ENCODE measurements around the gene PSMD10.

Gene PSMD10

GRCh38 chrX:108070891-108071290 lies 20.5 kb downstream of the PSMD10 start:
- no peaks in the 10 kb centered on the region for H3K27me3 ChIP-seq (ENCODE audit: control insufficient read depth, insufficient read depth, low read length)
- no peak overlapping the region for H3K27ac ChIP-seq (ENCODE audit: low read length)
- H3K9ac ChIP-seq (ENCODE audit: low read length), result no peak overlapping the region

GRCh38 chrX:108068121-108068520 lies 23.2 kb downstream of the PSMD10 start:
- Histone ChIP-seq H3K4me3 (ENCODE audit: low read length) (no peak overlapping the region), H3K36me3 (ENCODE audit: control insufficient read depth, low read depth, low read length) (no peaks in the 10 kb centered on the region), H3K9ac (ENCODE audit: low read length) (no peak overlapping the region), H3K4me1 (ENCODE audit: control insufficient read depth, low read depth, low read length) (peaks cover 11% of the 10 kb centered on the region), H3K9me3 (ENCODE audit: control insufficient read depth, low read depth, low read length) (no peaks in the 10 kb centered on the region), H3K27ac (ENCODE audit: low read length) (no peak overlapping the region), H3K27me3 (ENCODE audit: control insufficient read depth, insufficient read depth, low read length) (no peaks in the 10 kb centered on the region)

More at GRCh38 chrX:108070891-108071290, 20.5 kb downstream of the PSMD10 start:
- H3K4me1 ChIP-seq (ENCODE audit: control insufficient read depth, low read depth, low read length), result peaks cover 11% of the 10 kb centered on the region
- H3K9me3 ChIP-seq (ENCODE audit: control insufficient read depth, low read depth, low read length), result no peaks in the 10 kb centered on the region
- no peak overlapping the region for H3K4me3 ChIP-seq (ENCODE audit: low read length)
- H3K36me3 ChIP-seq (ENCODE audit: control insufficient read depth, low read depth, low read length), result no peaks in the 10 kb centered on the region

GRCh38 chrX:108064613-108065012 lies 26.7 kb downstream of the PSMD10 start:
- H3K4me1 ChIP-seq (ENCODE audit: control insufficient read depth, low read depth, low read length), result peaks cover 11% of the 10 kb centered on the region
- no peaks in the 10 kb centered on the region for H3K36me3 ChIP-seq (ENCODE audit: control insufficient read depth, low read depth, low read length)
- no peak overlapping the region for H3K27ac ChIP-seq (ENCODE audit: low read length)
- no peak overlapping the region for H3K9ac ChIP-seq (ENCODE audit: low read length)
- H3K27me3 ChIP-seq (ENCODE audit: control insufficient read depth, insufficient read depth, low read length), result no peaks in the 10 kb centered on the region
- no peak overlapping the region for H3K4me3 ChIP-seq (ENCODE audit: low read length)
- H3K9me3 ChIP-seq (ENCODE audit: control insufficient read depth, low read depth, low read length), result no peaks in the 10 kb centered on the region

GRCh38 chrX:108064001-108064400 lies 27.3 kb downstream of the PSMD10 start:
- Histone ChIP-seq H3K9ac (ENCODE audit: low read length) (no peak overlapping the region), H3K36me3 (ENCODE audit: control insufficient read depth, low read depth, low read length) (no peaks in the 10 kb centered on the region), H3K9me3 (ENCODE audit: control insufficient read depth, low read depth, low read length) (no peaks in the 10 kb centered on the region), H3K27ac (ENCODE audit: low read length) (no peak overlapping the region), H3K4me3 (ENCODE audit: low read length) (no peak overlapping the region), H3K27me3 (ENCODE audit: control insufficient read depth, insufficient read depth, low read length) (no peaks in the 10 kb centered on the region), H3K4me1 (ENCODE audit: control insufficient read depth, low read depth, low read length) (peaks cover 11% of the 10 kb centered on the region)

- Histone ChIP-seq H3K4me3 (ENCODE audit: low read length) (no peak overlapping the region), H3K36me3 (ENCODE audit: control insufficient read depth, low read depth, low read length) (no peaks in the 10 kb centered on the region), H3K9ac (ENCODE audit: low read length) (no peak overlapping the region), H3K4me1 (ENCODE audit: control insufficient read depth, low read depth, low read length) (no peaks in the 10 kb centered on the region), H3K9me3 (ENCODE audit: control insufficient read depth, low read depth, low read length) (no peaks in the 10 kb centered on the region), H3K27me3 (ENCODE audit: control insufficient read depth, insufficient read depth, low read length) (no peaks in the 10 kb centered on the region), H3K27ac (ENCODE audit: low read length) (no peak overlapping the region)
Observed at GRCh38 chrX:108059801-108060200, 31.5 kb downstream of the PSMD10 start.

GRCh38 chrX:108055546-108055945 lies 35.8 kb downstream of the PSMD10 start:
- Histone ChIP-seq H3K36me3 (ENCODE audit: control insufficient read depth, low read depth, low read length) (no peaks in the 10 kb centered on the region), H3K4me1 (ENCODE audit: control insufficient read depth, low read depth, low read length) (no peaks in the 10 kb centered on the region), H3K4me3 (ENCODE audit: low read length) (no peak overlapping the region), H3K27me3 (ENCODE audit: control insufficient read depth, insufficient read depth, low read length) (no peaks in the 10 kb centered on the region), H3K27ac (ENCODE audit: low read length) (no peak overlapping the region), H3K9me3 (ENCODE audit: control insufficient read depth, low read depth, low read length) (no peaks in the 10 kb centered on the region), H3K9ac (ENCODE audit: low read length) (no peak overlapping the region)

- Histone ChIP-seq H3K9ac (ENCODE audit: low read length) (no peak overlapping the region), H3K4me3 (ENCODE audit: low read length) (no peak overlapping the region), H3K9me3 (ENCODE audit: control insufficient read depth, low read depth, low read length) (no peaks in the 10 kb centered on the region), H3K4me1 (ENCODE audit: control insufficient read depth, low read depth, low read length) (no peaks in the 10 kb centered on the region), H3K27me3 (ENCODE audit: control insufficient read depth, insufficient read depth, low read length) (no peaks in the 10 kb centered on the region), H3K27ac (ENCODE audit: low read length) (no peak overlapping the region), H3K36me3 (ENCODE audit: control insufficient read depth, low read depth, low read length) (no peaks in the 10 kb centered on the region)
Observed at GRCh38 chrX:108053218-108053617, 38.1 kb downstream of the PSMD10 start.

GRCh38 chrX:108049649-108050048 lies 41.7 kb downstream of the PSMD10 start:
- no peaks in the 10 kb centered on the region for H3K9me3 ChIP-seq (ENCODE audit: control insufficient read depth, low read depth, low read length)
- no peak overlapping the region for H3K4me3 ChIP-seq (ENCODE audit: low read length)
- no peaks in the 10 kb centered on the region for H3K4me1 ChIP-seq (ENCODE audit: control insufficient read depth, low read depth, low read length)
- H3K9ac ChIP-seq (ENCODE audit: low read length), result no peak overlapping the region
- no peaks in the 10 kb centered on the region for H3K36me3 ChIP-seq (ENCODE audit: control insufficient read depth, low read depth, low read length)
- H3K27ac ChIP-seq (ENCODE audit: low read length), result no peak overlapping the region
- H3K27me3 ChIP-seq (ENCODE audit: control insufficient read depth, insufficient read depth, low read length), result no peaks in the 10 kb centered on the region

GRCh38 chrX:108044554-108045256 lies 46.6 kb downstream of the PSMD10 start, which contains the start of gene VSIG1:
TSS of gene VSIG1 (plus strand) at chrX:108045065. CDS start at chrX:108045131, 66 bp downstream.
- H3K9me3 ChIP-seq (ENCODE audit: control insufficient read depth, low read depth, low read length), result no peaks in the 10 kb centered on the region
- H3K27me3 ChIP-seq (ENCODE audit: control insufficient read depth, insufficient read depth, low read length), result no peaks in the 10 kb centered on the region
- H3K36me3 ChIP-seq (ENCODE audit: control insufficient read depth, low read depth, low read length), result no peaks in the 10 kb centered on the region
- H3K4me1 ChIP-seq (ENCODE audit: control insufficient read depth, low read depth, low read length), result no peaks in the 10 kb centered on the region
- no peak within 1 kb of the TSS for H3K9ac ChIP-seq (ENCODE audit: low read length)
- no peak within 1 kb of the TSS for H3K27ac ChIP-seq (ENCODE audit: low read length)
- no peak within 1 kb of the TSS for H3K4me3 ChIP-seq (ENCODE audit: low read length)

GRCh38 chrX:108036298-108036973 lies 54.9 kb downstream of the PSMD10 start:
- Histone ChIP-seq H3K4me3 (ENCODE audit: low read length) (no peak overlapping the region), H3K27ac (ENCODE audit: low read length) (no peak overlapping the region), H3K36me3 (ENCODE audit: control insufficient read depth, low read depth, low read length) (no peaks in the 10 kb centered on the region), H3K27me3 (ENCODE audit: control insufficient read depth, insufficient read depth, low read length) (no peaks in the 10 kb centered on the region), H3K9ac (ENCODE audit: low read length) (no peak overlapping the region), H3K4me1 (ENCODE audit: control insufficient read depth, low read depth, low read length) (no peaks in the 10 kb centered on the region), H3K9me3 (ENCODE audit: control insufficient read depth, low read depth, low read length) (no peaks in the 10 kb centered on the region)

GRCh38 chrX:108034725-108035124 lies 56.6 kb downstream of the PSMD10 start:
- Histone ChIP-seq H3K4me1 (ENCODE audit: control insufficient read depth, low read depth, low read length) (no peaks in the 10 kb centered on the region), H3K4me3 (ENCODE audit: low read length) (no peak overlapping the region), H3K9ac (ENCODE audit: low read length) (no peak overlapping the region), H3K27me3 (ENCODE audit: control insufficient read depth, insufficient read depth, low read length) (no peaks in the 10 kb centered on the region), H3K36me3 (ENCODE audit: control insufficient read depth, low read depth, low read length) (no peaks in the 10 kb centered on the region), H3K9me3 (ENCODE audit: control insufficient read depth, low read depth, low read length) (no peaks in the 10 kb centered on the region), H3K27ac (ENCODE audit: low read length) (no peak overlapping the region)
